ENCODE measurements around the gene XXYLT1. TPM values are rescaled to one million over a fixed set of nuclear protein-coding genes. Genes with fewer than 3 reads are reported as not detected.

The XXYLT1 gene
- total and polyA plus RNA-seq, 10 of the 15 experiments (the other 5 are each of a cell fraction or from before 2014, with no cell fraction given) = 1.2 to 14.2 (median 9.3) TPM

GRCh38 chr3:195115600-195116406, 155.2 kb downstream of the XXYLT1 start:
- intact Hi-C loops (cut with micrococcal nuclease; ENCODE audit: unreplicated experiment) (no loop called here), in situ Hi-C loops (cut with MboI) (no loop called here)
- CTCF ChIA-PET = interaction anchor here (0.9 to 3.1 kb wide), 2 partner anchors 9 to 433 kb away, joined by 3 to 10 read pairs; no protein-coding TSS in a partner anchor
- Histone ChIP-seq H2AFZ (ENCODE audit: control insufficient read depth, low read depth, low read length) (no peak overlapping the region), H3K79me2 (ENCODE audit: control insufficient read depth, insufficient read depth, low read length) (no peaks in the 10 kb centered on the region), H3K36me3 (ENCODE audit: control insufficient read depth in 2 of 2, insufficient read depth in 2 of 2, low read length in 1 of 2) (0 out of 4 replicates have a peak, but pooled peaks cover 0 to 2% of the 10 kb centered on the region in 2 experiments), H3K27me3 (replicated peaks in 1 of 2; ENCODE audit: control insufficient read depth in 2 of 2, insufficient read depth in 2 of 2, low read length in 1 of 2) (no peaks in the 10 kb centered on the region), H3K4me3 (no peak overlapping the region), H3K4me1 (ENCODE audit: control insufficient read depth, insufficient read depth, low read length) (no peaks in the 10 kb centered on the region), H3K4me2 (ENCODE audit: control insufficient read depth, insufficient read depth) (no peak overlapping the region), H3K9ac (ENCODE audit: control insufficient read depth, insufficient read depth, low read length) (no peak overlapping the region), H3K27ac (ENCODE audit: control insufficient read depth, insufficient read depth) (no peak overlapping the region), H4K20me1 (ENCODE audit: control insufficient read depth, insufficient read depth) (no peaks in the 10 kb centered on the region), H3K9me3 (replicated peaks; ENCODE audit: control insufficient read depth, insufficient read depth, low read length) (no peaks in the 10 kb centered on the region)
- TF ChIP-seq JUNB (IDR thresholded peaks at IDR 0.05) = no peak
- TF ChIP-seq RAD51 (IDR thresholded peaks at IDR 0.05) = no peak
- no peak for TF ChIP-seq CBFB (IDR thresholded peaks at IDR 0.05; ENCODE audit: low read depth)
- TF ChIP-seq RFX5 (IDR thresholded peaks at IDR 0.05; ENCODE audit: low read depth, low read length) = no peak
- no peak for TF ChIP-seq TAF1 (IDR thresholded peaks at IDR 0.05; ENCODE audit: borderline replicate concordance, low read depth, low read length)
- no peak for TF ChIP-seq ETV6 (conservative IDR thresholded peaks at IDR 0.05 in 1 of 2, IDR thresholded peaks at IDR 0.05 in 1 of 2; ENCODE audit: borderline replicate concordance in 1 of 2, low read depth in 1 of 2)
- TF ChIP-seq BCLAF1 (IDR thresholded peaks at IDR 0.05) = no peak
- TF ChIP-seq SREBF2 (IDR thresholded peaks at IDR 0.05; ENCODE audit: low read length) = no peak
- TF ChIP-seq FOXK2 (IDR thresholded peaks at IDR 0.05) = no peak
- TF ChIP-seq RAD21 (IDR thresholded peaks at IDR 0.05; ENCODE audit: insufficient read depth, low read depth, low read length) = no peak
- TF ChIP-seq STAT1 (conservative IDR thresholded peaks at IDR 0.05) = no peak
- TF ChIP-seq FOS (IDR thresholded peaks at IDR 0.05; ENCODE audit: borderline replicate concordance, extremely low read depth, insufficient read length) = no peak
- TF ChIP-seq, protein P1, sequence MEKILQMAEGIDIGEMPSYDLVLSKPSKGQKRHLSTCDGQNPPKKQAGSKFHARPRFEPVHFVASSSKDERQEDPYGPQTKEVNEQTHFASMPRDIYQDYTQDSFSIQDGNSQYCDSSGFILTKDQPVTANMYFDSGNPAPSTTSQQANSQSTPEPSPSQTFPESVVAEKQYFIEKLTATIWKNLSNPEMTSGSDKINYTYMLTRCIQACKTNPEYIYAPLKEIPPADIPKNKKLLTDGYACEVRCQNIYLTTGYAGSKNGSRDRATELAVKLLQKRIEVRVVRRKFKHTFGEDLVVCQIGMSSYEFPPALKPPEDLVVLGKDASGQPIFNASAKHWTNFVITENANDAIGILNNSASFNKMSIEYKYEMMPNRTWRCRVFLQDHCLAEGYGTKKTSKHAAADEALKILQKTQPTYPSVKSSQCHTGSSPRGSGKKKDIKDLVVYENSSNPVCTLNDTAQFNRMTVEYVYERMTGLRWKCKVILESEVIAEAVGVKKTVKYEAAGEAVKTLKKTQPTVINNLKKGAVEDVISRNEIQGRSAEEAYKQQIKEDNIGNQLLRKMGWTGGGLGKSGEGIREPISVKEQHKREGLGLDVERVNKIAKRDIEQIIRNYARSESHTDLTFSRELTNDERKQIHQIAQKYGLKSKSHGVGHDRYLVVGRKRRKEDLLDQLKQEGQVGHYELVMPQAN (conservative IDR thresholded peaks at IDR 0.05) = no peak
- TF ChIP-seq, protein P2, sequence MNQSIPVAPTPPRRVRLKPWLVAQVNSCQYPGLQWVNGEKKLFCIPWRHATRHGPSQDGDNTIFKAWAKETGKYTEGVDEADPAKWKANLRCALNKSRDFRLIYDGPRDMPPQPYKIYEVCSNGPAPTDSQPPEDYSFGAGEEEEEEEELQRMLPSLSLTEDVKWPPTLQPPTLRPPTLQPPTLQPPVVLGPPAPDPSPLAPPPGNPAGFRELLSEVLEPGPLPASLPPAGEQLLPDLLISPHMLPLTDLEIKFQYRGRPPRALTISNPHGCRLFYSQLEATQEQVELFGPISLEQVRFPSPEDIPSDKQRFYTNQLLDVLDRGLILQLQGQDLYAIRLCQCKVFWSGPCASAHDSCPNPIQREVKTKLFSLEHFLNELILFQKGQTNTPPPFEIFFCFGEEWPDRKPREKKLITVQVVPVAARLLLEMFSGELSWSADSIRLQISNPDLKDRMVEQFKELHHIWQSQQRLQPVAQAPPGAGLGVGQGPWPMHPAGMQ (IDR thresholded peaks at IDR 0.05; ENCODE audit: borderline replicate concordance) = no peak
- no peak for TF ChIP-seq SIX5 (IDR thresholded peaks at IDR 0.05; ENCODE audit: low read depth, low read length, severe bottlenecking)
- TF ChIP-seq, protein P3, sequence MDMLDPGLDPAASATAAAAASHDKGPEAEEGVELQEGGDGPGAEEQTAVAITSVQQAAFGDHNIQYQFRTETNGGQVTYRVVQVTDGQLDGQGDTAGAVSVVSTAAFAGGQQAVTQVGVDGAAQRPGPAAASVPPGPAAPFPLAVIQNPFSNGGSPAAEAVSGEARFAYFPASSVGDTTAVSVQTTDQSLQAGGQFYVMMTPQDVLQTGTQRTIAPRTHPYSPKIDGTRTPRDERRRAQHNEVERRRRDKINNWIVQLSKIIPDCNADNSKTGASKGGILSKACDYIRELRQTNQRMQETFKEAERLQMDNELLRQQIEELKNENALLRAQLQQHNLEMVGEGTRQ (IDR thresholded peaks at IDR 0.05; ENCODE audit: borderline replicate concordance, low read depth, low read length) = no peak
- SMC1A ChIA-PET (ENCODE audit: uncharacterized antibody, unreplicated experiment) = interaction anchor here (1.7 kb wide), 1 partner anchor 16 kb away, joined by 3 read pairs; no protein-coding TSS in a partner anchor
- no peak for ATAC-seq
- BruUV-seq (replicated peaks) = no TSS peak
- no peak for DNase-seq (ENCODE audit: low read depth, low spot score)
- POLR2A ChIA-PET = interaction anchor here (0.5 kb wide), 2 partner anchors 40 to 71 kb away, joined by 3 read pairs; no protein-coding TSS in a partner anchor
- WGBS (ENCODE audit: insufficient coverage, insufficient replicate concordance, low lambda C conversion rate, missing lambda C conversion rate) = 88% methylated on average over 24 of the region's 24 CpGs
- FAIRE-seq = no peak
- RAD21 ChIA-PET (ENCODE audit: unreplicated experiment) = interaction anchor here (0.5 kb wide), 1 partner anchor 134 kb away, joined by 4 read pairs; no protein-coding TSS in a partner anchor
